Uterus (tissue), 4 donors: Measurements from ENCODE around the gene CFAP61. TPM values are rescaled to one million over a fixed set of nuclear protein-coding genes. Genes with fewer than 3 reads are reported as not detected.

Source experiments
- DNase-seq, 2 donors: peaks; one replicate each; pipeline ENCODE4 v3.0.0-alpha.2; 2019 to 2020
- H3K27ac ChIP-seq, 2 donors: fragments of 200-600 bp; sonication (generic); 1 replicate in 1 of 2; 2 replicates in 1 of 2; pipeline ENCODE4 v1.5.1; 2016 to 2018
- H3K27me3 ChIP-seq, 2 donors: fragments of 200-600 bp; sonication (generic); one replicate each; pipeline ENCODE4 v1.5.1; 2018 to 2019; ENCODE audit warnings: control low read depth in 1 of 2
- H3K36me3 ChIP-seq, 2 donors: fragments of 200-600 bp; sonication (generic); one replicate each; pipeline ENCODE4 v1.5.1; 2019; ENCODE audit warnings: control low read depth in 1 of 2
- H3K4me1 ChIP-seq, 2 donors: fragments of 200-600 bp; sonication (generic); one replicate each; pipeline ENCODE4 v1.5.1; 2018 to 2019; ENCODE audit warnings: control low read depth in 1 of 2
- H3K4me3 ChIP-seq, 2 donors: fragments of 200-600 bp; sonication (generic); 1 replicate in 1 of 2; 2 replicates in 1 of 2; pipeline ENCODE4 v1.5.1; 2018 to 2019; ENCODE audit warnings: mild to moderate bottlenecking in 1 of 2
- H3K9me3 ChIP-seq, 2 donors: fragments of 200-600 bp; sonication (generic); one replicate each; pipeline ENCODE4 v1.5.1; 2019; ENCODE audit warnings: control low read depth in 1 of 2
- CTCF ChIP-seq, 4 experiments: fragments of 200-600 bp in 2 of 4; fragments of 450-650 bp in 2 of 4; sonication (generic) in 2 of 4; IDR thresholded peaks; one replicate each; pipeline ENCODE4 v1.5.1; 2016 to 2019; ENCODE audit warnings: antibody characterized with exemption in 4 of 4, mild to moderate bottlenecking in 2 of 4, moderate library complexity in 1 of 4
- POLR2A ChIP-seq, 2 donors: fragments of 450-650 bp; IDR thresholded peaks; one replicate each; pipeline ENCODE4 v1.6.1; 2016; ENCODE audit warnings: antibody characterized with exemption in 2 of 2, mild to moderate bottlenecking in 1 of 2, moderate library complexity in 1 of 2
- intact Hi-C: fragments of 100-400 bp; cut with DNase I; formaldehyde crosslinking; loops from one replicate; pipeline ENCODE4 v1.15.1; 2023; ENCODE audit warnings: low total_unique reads
- total RNA-seq, 4 donors: library from RNA; depleted of rRNA in 3 of 4; stranded (reverse); fragments of >200 nt in 3 of 4; gene quantifications; one replicate each; pipeline versions ENCODE4 v1.1.0 to v1.2.4, GENCODE V29; 2014 to 2023
- donor health status: DM: yes; HTN: yes; CAD: no.

Gene CFAP61
- total RNA-seq, 4 donors from 2014 or later = 3.0 to 8.2 (median 7.5) TPM; not detected in 1

- Histone ChIP-seq H3K27me3 (no peaks in the 10 kb centered on the region), H3K4me3 (no peak overlapping the region), H3K9me3 (no peaks in the 10 kb centered on the region), H3K27ac (peak overlapping the region in 1 of 2 donors; percentile 14), H3K36me3 (no peaks in the 10 kb centered on the region), H3K4me1 (no peaks in the 10 kb centered on the region)
- no peak for DNase-seq
- intact Hi-C loops = no loop called here
- TF ChIP-seq POLR2A (IDR thresholded peaks at IDR 0.05) (no peak), CTCF (IDR thresholded peaks at IDR 0.05) (no peak)
These were observed 20.5 kb upstream of the CFAP61 start for GRCh38 chr20:20031790-20032189.

- Histone ChIP-seq H3K27ac (peak overlapping the region; percentile 60 to 76), H3K9me3 (no peaks in the 10 kb centered on the region), H3K4me1 (no peaks in the 10 kb centered on the region), H3K36me3 (no peaks in the 10 kb centered on the region), H3K4me3 (no peak overlapping the region), H3K27me3 (no peaks in the 10 kb centered on the region)
- TF ChIP-seq CTCF (IDR thresholded peaks at IDR 0.05) (no peak), POLR2A (IDR thresholded peaks at IDR 0.05) (no peak)
- intact Hi-C loops = no loop called here
- peak in 1 of 2 donors; percentile 71 for DNase-seq
These were observed 17.8 kb upstream of the CFAP61 start for GRCh38 chr20:20034486-20034885.

GRCh38 chr20:20036756-20037155, 15.6 kb upstream of the CFAP61 start:
- TF ChIP-seq CTCF (IDR thresholded peaks at IDR 0.05) = no peak
- TF ChIP-seq POLR2A (IDR thresholded peaks at IDR 0.05) = no peak
- H3K9me3 ChIP-seq = no peaks in the 10 kb centered on the region
- H3K27ac ChIP-seq = peak overlapping the region; percentile 35 to 76
- DNase-seq = no peak
- H3K4me1 ChIP-seq = no peaks in the 10 kb centered on the region
- no peak overlapping the region for H3K4me3 ChIP-seq
- H3K27me3 ChIP-seq = no peaks in the 10 kb centered on the region
- intact Hi-C loops = no loop called here
- H3K36me3 ChIP-seq = no peaks in the 10 kb centered on the region

- H3K4me1 ChIP-seq = no peaks in the 10 kb centered on the region
- DNase-seq = no peak
- H3K36me3 ChIP-seq = no peaks in the 10 kb centered on the region
- peak overlapping the region; percentile 35 to 76 for H3K27ac ChIP-seq
- H3K4me3 ChIP-seq = no peak overlapping the region
- TF ChIP-seq CTCF (IDR thresholded peaks at IDR 0.05) (no peak), POLR2A (IDR thresholded peaks at IDR 0.05) (no peak)
- H3K27me3 ChIP-seq = no peaks in the 10 kb centered on the region
- no peaks in the 10 kb centered on the region for H3K9me3 ChIP-seq
- intact Hi-C loops = no loop called here
These were observed 14.4 kb upstream of the CFAP61 start for GRCh38 chr20:20037960-20038359.

GRCh38 chr20:20038586-20038985, 13.7 kb upstream of the CFAP61 start:
- H3K4me1 ChIP-seq = no peaks in the 10 kb centered on the region
- no peaks in the 10 kb centered on the region for H3K36me3 ChIP-seq
- no peak overlapping the region for H3K4me3 ChIP-seq
- H3K27ac ChIP-seq = peak overlapping the region in 1 of 2 donors; percentile 18
- no peaks in the 10 kb centered on the region for H3K27me3 ChIP-seq
- no peaks in the 10 kb centered on the region for H3K9me3 ChIP-seq
- no peak for DNase-seq
- intact Hi-C loops = no loop called here
- no peak for TF ChIP-seq CTCF (IDR thresholded peaks at IDR 0.05)
- TF ChIP-seq POLR2A (IDR thresholded peaks at IDR 0.05) = no peak
